ENCODE data around the gene A2M. TPM values are rescaled to one million over a fixed set of nuclear protein-coding genes. Genes with fewer than 3 reads are reported as not detected.
A peak's percentile ranks its signal among the peaks of the same experiment; 100 is the strongest.

A2M gene
- polyA plus RNA-seq, 1 experiment: 171 TPM

- ChIA-PET CTCF (no interaction called here), POLR2A (no interaction called here)
- Histone ChIP-seq H3K36me3 (ENCODE audit: control insufficient read depth, insufficient read depth, low read length) (no peaks in the 10 kb centered on the region), H3K27me3 (ENCODE audit: control insufficient read depth, insufficient read depth, low read length) (no peaks in the 10 kb centered on the region), H3K4me3 (ENCODE audit: low read depth, low read length) (no peak overlapping the region)
- DNase-seq (ENCODE audit: low read depth): no peak
- no peak for TF ChIP-seq CTCF (IDR thresholded peaks at IDR 0.05; ENCODE audit: insufficient read depth, low read depth, low read length)
Measured at GRCh38 chr12:9120487-9121184, 4.9 kb upstream of the A2M start.

- Histone ChIP-seq H3K36me3 (ENCODE audit: control insufficient read depth, insufficient read depth, low read length) (no peaks in the 10 kb centered on the region), H3K27me3 (ENCODE audit: control insufficient read depth, insufficient read depth, low read length) (no peaks in the 10 kb centered on the region), H3K4me3 (ENCODE audit: low read depth, low read length) (no peak overlapping the region)
- TF ChIP-seq CTCF (IDR thresholded peaks at IDR 0.05; ENCODE audit: insufficient read depth, low read depth, low read length): no peak
- no peak for DNase-seq (ENCODE audit: low read depth)
- ChIA-PET CTCF (no interaction called here), POLR2A (no interaction called here)
Measured at GRCh38 chr12:9118158-9118557, 2.4 kb upstream of the A2M start.

GRCh38 chr12:9114946-9115345 lies 773 bp downstream of the A2M start:
- H3K4me3 ChIP-seq (ENCODE audit: low read depth, low read length): peak overlapping the region; percentile 11; the same call in 1 of the 2 replicates
- no peak for DNase-seq (ENCODE audit: low read depth)
- ChIA-PET POLR2A (no interaction called here), CTCF (interaction anchor here (0.6 kb wide), 1 partner anchor 348 kb away, joined by 3 read pairs; no protein-coding TSS in a partner anchor)
- no peaks in the 10 kb centered on the region for H3K36me3 ChIP-seq (ENCODE audit: control insufficient read depth, insufficient read depth, low read length)
- no peaks in the 10 kb centered on the region for H3K27me3 ChIP-seq (ENCODE audit: control insufficient read depth, insufficient read depth, low read length)
- TF ChIP-seq CTCF (IDR thresholded peaks at IDR 0.05; ENCODE audit: insufficient read depth, low read depth, low read length): no peak

GRCh38 chr12:9113987-9114309 lies 1.8 kb downstream of the A2M start:
- ChIA-PET POLR2A (no interaction called here), CTCF (interaction anchor here (0.8 kb wide), 1 partner anchor 13 kb away, joined by 3 read pairs; no protein-coding TSS in a partner anchor)
- Histone ChIP-seq H3K36me3 (ENCODE audit: control insufficient read depth, insufficient read depth, low read length) (no peaks in the 10 kb centered on the region), H3K27me3 (ENCODE audit: control insufficient read depth, insufficient read depth, low read length) (no peaks in the 10 kb centered on the region), H3K4me3 (ENCODE audit: low read depth, low read length) (no peak overlapping the region)
- no peak for TF ChIP-seq CTCF (IDR thresholded peaks at IDR 0.05; ENCODE audit: insufficient read depth, low read depth, low read length)
- DNase-seq (ENCODE audit: low read depth): no peak

- no peak for TF ChIP-seq CTCF (IDR thresholded peaks at IDR 0.05; ENCODE audit: insufficient read depth, low read depth, low read length)
- ChIA-PET POLR2A (no interaction called here), CTCF (interaction anchor here (0.8 kb wide), 1 partner anchor 12 kb away, joined by 3 read pairs; no protein-coding TSS in a partner anchor)
- H3K36me3 ChIP-seq (ENCODE audit: control insufficient read depth, insufficient read depth, low read length): no peaks in the 10 kb centered on the region
- no peaks in the 10 kb centered on the region for H3K27me3 ChIP-seq (ENCODE audit: control insufficient read depth, insufficient read depth, low read length)
- no peak overlapping the region for H3K4me3 ChIP-seq (ENCODE audit: low read depth, low read length)
- DNase-seq (ENCODE audit: low read depth): no peak
Measured at GRCh38 chr12:9113296-9113986, 2.3 kb downstream of the A2M start.
